B cell (primary cell): ENCODE measurements around the gene RECK. TPM values are rescaled to one million over a fixed set of nuclear protein-coding genes. Genes with fewer than 3 reads are reported as not detected.

ENCODE experiments used
- ATAC-seq: fragments of 200-7000 bp; cut with Tn5 transposase; one replicate; pipeline ENCODE4 v1.10.0; 2021; ENCODE audit warnings: low read depth, mild to moderate bottlenecking, moderate number of reproducible peaks, moderate library complexity
- CTCF ChIA-PET: fragments of 350-600 bp; sonication (Branson Sonifier 250); formaldehyde crosslinking; loops from one replicate; lab custom pipeline; 2021; ENCODE audit warnings: antibody characterized with exemption, inconsistent platforms; lab: Charles Lee
- POLR2A ChIA-PET: fragments of 350-600 bp; sonication (Branson Sonifier 250); formaldehyde crosslinking; loops from one replicate; lab custom pipeline; 2021; ENCODE audit warnings: antibody characterized with exemption; lab: Charles Lee
- DNase-seq: peaks from one replicate; pipeline ENCODE4 v3.0.0; 2013
- H2AFZ ChIP-seq: 2 replicates; pipeline ENCODE4 v1.6.1; 2012; ENCODE audit warnings: mild to moderate bottlenecking, low read depth, low read length; ENCODE audit not compliant: insufficient read depth, poor library complexity, severe bottlenecking
- H3K27ac ChIP-seq, 2 donors: 1 replicate in 1 of 2; 2 replicates in 1 of 2; pipeline ENCODE4 v1.5.1; 2012 to 2013; ENCODE audit warnings: low read length in 2 of 2, mild to moderate bottlenecking in 2 of 2, moderate library complexity in 1 of 2
- H3K27me3 ChIP-seq, 4 experiments: fragments of 200-600 bp in 1 of 4; sonication (generic) in 1 of 4; replicated peaks in 1 of 4; 1 replicate in 2 of 4; 2 replicates in 2 of 4; pipeline versions ENCODE4 v1.6.1 to v1.7.0; 2013 to 2016; ENCODE audit warnings: low read length in 3 of 4, mild to moderate bottlenecking in 2 of 4, mixed read lengths in 1 of 4, moderate library complexity in 1 of 4; ENCODE audit not compliant: insufficient read depth in 4 of 4, control insufficient read depth in 3 of 4; ENCODE audit errors: control extremely low read depth in 1 of 4
- H3K36me3 ChIP-seq, 2 experiments: replicated peaks in 1 of 2; 1 replicate in 1 of 2; 2 replicates in 1 of 2; pipeline versions ENCODE4 v1.6.1 to v1.7.1; 2013; ENCODE audit warnings: low read length in 1 of 2; ENCODE audit not compliant: insufficient read depth in 2 of 2, control insufficient read depth in 1 of 2; ENCODE audit errors: control extremely low read depth in 1 of 2, extremely low read depth in 1 of 2
- H3K4me1 ChIP-seq, 2 donors: fragments of 200-600 bp in 1 of 2; sonication (generic) in 1 of 2; 1 replicate in 1 of 2; 2 replicates in 1 of 2; pipeline versions ENCODE4 v1.5.1 to v1.6.1; 2013 to 2017; ENCODE audit warnings: low read length in 2 of 2; ENCODE audit not compliant: control insufficient read depth in 2 of 2, insufficient read depth in 2 of 2
- H3K4me2 ChIP-seq: replicated peaks from 2 replicates; pipeline ENCODE3; 2012; ENCODE audit warnings: mild to moderate bottlenecking, low read depth, low read length; ENCODE audit not compliant: poor library complexity, severe bottlenecking
- H3K4me3 ChIP-seq, 5 experiments: fragments of 200-600 bp in 1 of 5; sonication (generic) in 1 of 5; 1 replicate in 3 of 5; 2 replicates in 2 of 5; pipeline versions ENCODE4 v1.5.1 to v1.7.0; 2011 to 2016; ENCODE audit warnings: low read length in 4 of 5, mild to moderate bottlenecking in 4 of 5, low read depth in 2 of 5, control low read depth in 1 of 5, moderate library complexity in 1 of 5; ENCODE audit not compliant: insufficient read depth in 1 of 5; ENCODE audit errors: control extremely low read depth in 1 of 5, extremely low read depth in 1 of 5
- H3K79me2 ChIP-seq: fragments of 200-600 bp; sonication (generic); one replicate; pipeline ENCODE4 v1.6.0; 2016; ENCODE audit warnings: low read length; ENCODE audit not compliant: control insufficient read depth, insufficient read depth
- H3K9ac ChIP-seq: fragments of 200-600 bp; sonication (generic); 2 replicates; pipeline ENCODE4 v1.6.1; 2017; ENCODE audit warnings: mild to moderate bottlenecking, low read length, moderate library complexity
- H3K9me3 ChIP-seq, 3 donors: one replicate each; pipeline versions ENCODE4 v1.6.1 to v1.7.1; 2013; ENCODE audit warnings: low read length in 2 of 3; ENCODE audit not compliant: control insufficient read depth in 2 of 3, insufficient read depth in 1 of 3; ENCODE audit errors: control extremely low read depth in 1 of 3
- H4K20me1 ChIP-seq: 2 replicates; pipeline ENCODE4 v1.6.0; 2012; ENCODE audit warnings: mild to moderate bottlenecking, low read length; ENCODE audit not compliant: insufficient read depth, control insufficient read depth, poor library complexity, severe bottlenecking
- H3K27ac Mint-ChIP-seq: one replicate; pipeline ENCODE4 v1.8.0; 2021; ENCODE audit warnings: mixed read lengths
- H3K27me3 Mint-ChIP-seq: one replicate; pipeline ENCODE4 v1.8.0; 2021; ENCODE audit warnings: mixed read lengths
- H3K4me1 Mint-ChIP-seq: one replicate; pipeline ENCODE4 v1.8.0; 2021; ENCODE audit warnings: mixed read lengths
- H3K4me3 Mint-ChIP-seq: one replicate; pipeline ENCODE4 v1.8.0; 2021; ENCODE audit warnings: mixed read lengths
- H3K9me3 Mint-ChIP-seq: one replicate; pipeline ENCODE4 v1.8.0; 2022; ENCODE audit warnings: mixed read lengths; ENCODE audit not compliant: insufficient read depth
- CTCF ChIP-seq: fragments of 200-600 bp; IDR thresholded peaks from one replicate; pipeline ENCODE4 v1.8.0; 2022; ENCODE audit warnings: antibody characterized with exemption, mild to moderate bottlenecking
- EZH2 ChIP-seq: IDR thresholded peaks from 2 replicates; pipeline ENCODE4 v1.6.1; 2012; ENCODE audit warnings: borderline replicate concordance, low read depth, mild to moderate bottlenecking, moderate library complexity, low read length; ENCODE audit not compliant: insufficient read depth, poor library complexity, severe bottlenecking
- WGBS: methylation state at CpG from one replicate; pipeline ENCODE4 v1.1.5; 2013; ENCODE audit warnings: missing lambda C conversion rate; ENCODE audit not compliant: insufficient coverage; 5-methylcytosine and 5-hydroxymethylcytosine counted together
- intact Hi-C: fragments of 100-400 bp; cut with micrococcal nuclease; formaldehyde crosslinking; loops from one replicate; pipeline ENCODE4 v1.10.0; 2022
- polyA plus RNA-seq: library from polyadenylated mRNA; depleted of rRNA; stranded (reverse); fragments of >200 nt; gene quantifications from 2 replicates; pipeline ENCODE4 v1.2.3, GENCODE V29; 2012
- total RNA-seq, 2 donors: library from RNA; stranded (reverse); fragments of 120-200 nt in 1 of 2; gene quantifications; 1 replicate in 1 of 2; 2 replicates in 1 of 2; pipeline versions ENCODE4 v1.2.3 to v1.2.4, GENCODE V29; 2013 to 2022

RECK gene
- total and polyA plus RNA-seq, 2 donors (not counting 1 experiment from before 2014, with no cell fraction given): 5.6 to 7.7 TPM

GRCh38 chr9:36080519-36080918 is 43.8 kb downstream of the RECK start:
- DNase-seq: no peak
- ChIA-PET CTCF (no interaction called here), POLR2A (no interaction called here)
- Histone ChIP-seq H3K4me1 (no peaks in the 10 kb centered on the region), H3K4me2 (no peak overlapping the region), H2AFZ (no peak overlapping the region), H3K36me3 (no peaks in the 10 kb centered on the region), H3K27ac (no peak overlapping the region), H3K9me3 (no peaks in the 10 kb centered on the region), H3K4me3 (no peak overlapping the region), H4K20me1 (no peaks in the 10 kb centered on the region), H3K9ac (no peak overlapping the region), H3K27me3 (no peaks in the 10 kb centered on the region), H3K79me2 (no peaks in the 10 kb centered on the region)
- intact Hi-C loops: no loop called here
- H3K4me3 Mint-ChIP-seq: no peak overlapping the region
- TF ChIP-seq CTCF (no peak), EZH2 (no peak)
- no peak for ATAC-seq
- no peaks in the 10 kb centered on the region for H3K4me1 Mint-ChIP-seq
- no peak overlapping the region for H3K27ac Mint-ChIP-seq
- no peaks in the 10 kb centered on the region for H3K27me3 Mint-ChIP-seq
- no peaks in the 10 kb centered on the region for H3K9me3 Mint-ChIP-seq
- 100% methylated on average over 2 of the region's 3 CpGs for WGBS

GRCh38 chr9:36082931-36083330 is 46.2 kb downstream of the RECK start:
- H3K79me2 ChIP-seq: no peaks in the 10 kb centered on the region
- Mint-ChIP-seq H3K27ac (no peak overlapping the region), H3K4me3 (no peak overlapping the region), H3K27me3 (no peaks in the 10 kb centered on the region), H3K9me3 (no peaks in the 10 kb centered on the region), H3K4me1 (no peaks in the 10 kb centered on the region)
- WGBS: no CpG with 5 or more reads among the region's 5 CpGs
- no peaks in the 10 kb centered on the region for H4K20me1 ChIP-seq
- no peaks in the 10 kb centered on the region for H3K4me1 ChIP-seq
- H3K9me3 ChIP-seq: peaks cover 0 to 5% (median 0%) of the 10 kb centered on the region in 3 donors
- H2AFZ ChIP-seq: no peak overlapping the region
- no peaks in the 10 kb centered on the region for H3K36me3 ChIP-seq
- H3K4me2 ChIP-seq: no peak overlapping the region
- DNase-seq (no peak), ATAC-seq (no peak)
- H3K27ac ChIP-seq: no peak overlapping the region
- H3K9ac ChIP-seq: no peak overlapping the region
- H3K4me3 ChIP-seq: no peak overlapping the region
- POLR2A ChIA-PET: no interaction called here
- intact Hi-C loops: no loop called here
- TF ChIP-seq EZH2 (no peak), CTCF (no peak)
- H3K27me3 ChIP-seq: no peaks in the 10 kb centered on the region
- CTCF ChIA-PET: no interaction called here
